DLD1 (cell line): ENCODE data around the gene KMT2E.

Experiments used
- in situ Hi-C: cut with HindIII; loops from 2 replicates; pipeline ENCODE4 v1.10.0; 2017; ENCODE audit warnings: low sequenced_read_pairs

Gene KMT2E

GRCh38 chr7:105060923-105061322 is 46.9 kb downstream of the KMT2E start:
- in situ Hi-C loops = no loop called here

GRCh38 chr7:105065104-105065503 is 51.1 kb downstream of the KMT2E start:
- in situ Hi-C loops = no loop called here

GRCh38 chr7:105067691-105068090 is 53.7 kb downstream of the KMT2E start:
- in situ Hi-C loops = no loop called here

GRCh38 chr7:105068886-105069285 is 54.9 kb downstream of the KMT2E start:
- in situ Hi-C loops = no loop called here

- in situ Hi-C loops = no loop called here
Observed at GRCh38 chr7:105073143-105073542, 59.1 kb downstream of the KMT2E start.

- in situ Hi-C loops = no loop called here
Observed at GRCh38 chr7:105079348-105079747, 65.3 kb downstream of the KMT2E start.

GRCh38 chr7:105084581-105084980 is 70.6 kb downstream of the KMT2E start:
- in situ Hi-C loops = no loop called here

GRCh38 chr7:105086850-105087249 is 72.8 kb downstream of the KMT2E start:
- in situ Hi-C loops = no loop called here

- in situ Hi-C loops = no loop called here
Observed at GRCh38 chr7:105087981-105088380, 74.0 kb downstream of the KMT2E start.

- in situ Hi-C loops = no loop called here
Observed at GRCh38 chr7:105088456-105088855, 74.5 kb downstream of the KMT2E start.

GRCh38 chr7:105094966-105095365 is 81.0 kb downstream of the KMT2E start:
- in situ Hi-C loops = no loop called here

- in situ Hi-C loops = no loop called here
Observed at GRCh38 chr7:105096306-105096705, 82.3 kb downstream of the KMT2E start.

- in situ Hi-C loops = no loop called here
Observed at GRCh38 chr7:105097619-105098018, 83.6 kb downstream of the KMT2E start.

GRCh38 chr7:105098863-105099515 is 85.0 kb downstream of the KMT2E start:
- in situ Hi-C loops = no loop called here

- in situ Hi-C loops = no loop called here
Observed at GRCh38 chr7:105101864-105102263, 87.9 kb downstream of the KMT2E start.

GRCh38 chr7:105102557-105103352 is 88.8 kb downstream of the KMT2E start:
- in situ Hi-C loops = no loop called here

GRCh38 chr7:105105579-105105978 is 91.6 kb downstream of the KMT2E start:
- in situ Hi-C loops = no loop called here

GRCh38 chr7:105106473-105106872 is 92.5 kb downstream of the KMT2E start:
- in situ Hi-C loops = no loop called here

- in situ Hi-C loops = no loop called here
Observed at GRCh38 chr7:105107458-105107857, 93.5 kb downstream of the KMT2E start.

- in situ Hi-C loops = no loop called here
Observed at GRCh38 chr7:105112440-105113418, 98.7 kb downstream of the KMT2E start.
